Panc1 (cell line): ENCODE results near the gene SLCO3A1. TPM values are rescaled to one million over a fixed set of nuclear protein-coding genes. Genes with fewer than 3 reads are reported as not detected.

Experiments
- ATAC-seq: fragments of 200-7000 bp; cut with Tn5 transposase; 2 replicates; pipeline ENCODE4 v1.9.1; 2020; ENCODE audit warnings: mild to moderate bottlenecking, moderate library complexity
- BruUV-seq: library from RNA; stranded (reverse); fragments of 400-500 nt; replicated peaks from 2 replicates; lab custom pipeline; 2021; lab: Mats Ljungman, UMichigan
- CTCF ChIA-PET: fragments of 300-600 bp; sonication (Branson Sonifier 250); formaldehyde crosslinking; loops from one replicate; lab custom pipeline; 2022; ENCODE audit warnings: antibody characterized with exemption; lab: Charles Lee
- POLR2A ChIA-PET: fragments of 300-600 bp; sonication (Branson Sonifier 250); formaldehyde crosslinking; loops from one replicate; lab custom pipeline; 2022; ENCODE audit warnings: antibody characterized with exemption; lab: Charles Lee
- DNase-seq: peaks from one replicate; pipeline ENCODE4 v3.0.0-alpha.2; 2010; ENCODE audit warnings: low read depth, low spot score
- H3K27ac ChIP-seq: 2 replicates; pipeline ENCODE4 v1.5.1; 2011; ENCODE audit warnings: mild to moderate bottlenecking, low read length, inconsistent platforms
- H3K27me3 ChIP-seq: fragments of 200-500 bp; sonication (Bioruptor generic); 2 replicates; pipeline ENCODE4 v1.6.0; 2014; ENCODE audit warnings: low read length, inconsistent platforms; ENCODE audit not compliant: control insufficient read depth, insufficient read depth
- H3K36me3 ChIP-seq: fragments of 200-500 bp; sonication (Bioruptor generic); 2 replicates; pipeline ENCODE4 v1.5.1; 2014; ENCODE audit warnings: inconsistent platforms, mild to moderate bottlenecking, low read length, moderate library complexity; ENCODE audit not compliant: control insufficient read depth, insufficient read depth
- H3K4me1 ChIP-seq: 2 replicates; pipeline ENCODE4 v1.5.1; 2011; ENCODE audit warnings: inconsistent platforms, mild to moderate bottlenecking, low read length, moderate library complexity; ENCODE audit not compliant: control insufficient read depth, insufficient read depth
- H3K4me3 ChIP-seq, 2 experiments: 2 replicates each; pipeline ENCODE4 v1.5.1; 2011 to 2012; ENCODE audit warnings: low read depth in 2 of 2, low read length in 2 of 2, mild to moderate bottlenecking in 2 of 2, inconsistent platforms in 1 of 2, moderate library complexity in 1 of 2
- H3K9me3 ChIP-seq: fragments of 200-500 bp; sonication (Bioruptor generic); 2 replicates; pipeline ENCODE4 v1.5.1; 2014; ENCODE audit warnings: low read depth, mild to moderate bottlenecking, inconsistent platforms, low read length, moderate library complexity; ENCODE audit not compliant: control insufficient read depth, insufficient read depth
- CTCF ChIP-seq: fragments of 450-650 bp; IDR thresholded peaks from 2 replicates; pipeline ENCODE4 v1.5.1; 2017; ENCODE audit warnings: mild to moderate bottlenecking
- POLR2AphosphoS5 ChIP-seq: IDR thresholded peaks from 2 replicates; pipeline ENCODE4 v1.6.1; 2012; ENCODE audit warnings: mild to moderate bottlenecking, low read depth, low read length, moderate library complexity
- REST ChIP-seq, 2 experiments: IDR thresholded peaks; 2 replicates each; pipeline ENCODE4 v1.6.1; 2011 to 2012; ENCODE audit warnings: low read depth in 2 of 2, control low read depth in 1 of 2, low read length in 1 of 2, mild to moderate bottlenecking in 1 of 2, moderate library complexity in 1 of 2; ENCODE audit not compliant: insufficient read depth in 1 of 2
- SIN3A ChIP-seq: IDR thresholded peaks from 2 replicates; pipeline ENCODE4 v1.6.1; 2012; ENCODE audit warnings: low read depth, mild to moderate bottlenecking, low read length, moderate library complexity, borderline replicate concordance; ENCODE audit not compliant: insufficient read depth
- TCF7L2 ChIP-seq: IDR thresholded peaks from 2 replicates; pipeline ENCODE4 v1.6.1; 2011; ENCODE audit warnings: mild to moderate bottlenecking, low read depth, low read length, inconsistent platforms
- in situ Hi-C: cut with HindIII; loops from 2 replicates; pipeline ENCODE4 v1.10.0; 2016; ENCODE audit warnings: low sequenced_read_pairs, low pct_unique_long_range_greater_than_20kb
- intact Hi-C: fragments of 100-400 bp; cut with micrococcal nuclease; formaldehyde crosslinking; loops from one replicate; pipeline ENCODE4 v1.10.0; 2022; ENCODE audit not compliant: unreplicated experiment
- total RNA-seq: library from RNA; stranded (reverse); gene quantifications from one replicate; pipeline ENCODE4 v1.2.1, GENCODE V29; 2021; ENCODE audit not compliant: unreplicated experiment

SLCO3A1 gene
- total RNA-seq, 1 experiment from 2014 or later, result 20.6 TPM

GRCh38 chr15:92149465-92149864 is 296.0 kb downstream of the SLCO3A1 start:
- H3K27me3 ChIP-seq, result no peaks in the 10 kb centered on the region
- no peaks in the 10 kb centered on the region for H3K4me1 ChIP-seq
- H3K4me3 ChIP-seq, result no peak overlapping the region
- CTCF ChIA-PET, result no interaction called here
- TF ChIP-seq SIN3A (no peak), REST (IDR thresholded peaks at IDR 0.05; ENCODE audit: insufficient read depth in 1 of 2, low read depth in 2 of 2, low read length in 1 of 2) (no peak), TCF7L2 (no peak), CTCF (no peak), POLR2AphosphoS5 (no peak)
- POLR2A ChIA-PET, result no interaction called here
- no peaks in the 10 kb centered on the region for H3K36me3 ChIP-seq
- BruUV-seq, result no TSS peak
- no peak for DNase-seq
- ATAC-seq, result no peak
- in situ Hi-C loops (no loop called here), intact Hi-C loops (no loop called here)
- no peaks in the 10 kb centered on the region for H3K9me3 ChIP-seq
- H3K27ac ChIP-seq, result no peak overlapping the region

GRCh38 chr15:92151168-92151567 is 297.7 kb downstream of the SLCO3A1 start:
- Histone ChIP-seq H3K27ac (no peak overlapping the region), H3K4me1 (no peaks in the 10 kb centered on the region), H3K4me3 (no peak overlapping the region), H3K36me3 (no peaks in the 10 kb centered on the region), H3K9me3 (no peaks in the 10 kb centered on the region), H3K27me3 (no peaks in the 10 kb centered on the region)
- no TSS peak for BruUV-seq
- ATAC-seq (no peak), DNase-seq (no peak)
- intact Hi-C loops, result no loop called here
- ChIA-PET CTCF (no interaction called here), POLR2A (no interaction called here)
- in situ Hi-C loops, result no loop called here
- TF ChIP-seq SIN3A (no peak), POLR2AphosphoS5 (no peak), TCF7L2 (no peak), REST (IDR thresholded peaks at IDR 0.05; ENCODE audit: insufficient read depth in 1 of 2, low read depth in 2 of 2, low read length in 1 of 2) (no peak), CTCF (no peak)
